ENCODE data around the gene CLTC. TPM values are rescaled to one million over a fixed set of nuclear protein-coding genes. Genes with fewer than 3 reads are reported as not detected.

The CLTC gene
- total and polyA plus RNA-seq, 2 experiments from 2014 or later = 107 to 344 TPM

DNA sequence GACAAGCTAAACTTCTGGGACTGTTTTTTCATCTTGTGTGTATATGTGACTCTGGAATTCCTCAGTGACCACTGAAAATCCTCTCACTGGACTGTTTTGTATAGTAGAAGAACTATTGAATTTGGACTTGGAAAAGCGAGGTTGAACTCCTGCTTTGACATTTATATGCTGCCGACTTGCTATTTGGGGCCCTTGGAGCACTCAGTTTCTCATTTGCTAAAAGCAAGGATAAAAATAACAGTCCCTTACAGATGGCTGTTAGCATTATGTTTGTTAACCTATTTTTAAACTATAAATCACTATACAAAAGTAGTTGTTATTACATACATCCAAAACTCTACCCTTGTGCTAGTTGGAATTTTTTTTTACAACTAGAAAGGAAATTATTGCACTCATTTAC is 96.7 kb downstream of the CLTC start:
- no peak overlapping the region for H2AFZ ChIP-seq
- H3K9me2 ChIP-seq (ENCODE audit: insufficient read depth) = no peaks in the 10 kb centered on the region
- ATAC-seq = no peak
- Mint-ChIP-seq H3K27ac (no peak overlapping the region), H3K4me3 (no peak overlapping the region), H3K36me3 (ENCODE audit: low read depth) (no peaks in the 10 kb centered on the region), H3K9me3 (no peaks in the 10 kb centered on the region), H3K27me3 (ENCODE audit: insufficient read depth, low read depth, poor library complexity) (no peaks in the 10 kb centered on the region), H3K4me1 (no peaks in the 10 kb centered on the region)
- TF ChIP-seq ZNF114 (CRISPR knock-in tag; IDR thresholded peaks at IDR 0.05) (no peak), NANOG (IDR thresholded peaks at IDR 0.05; ENCODE audit: borderline replicate concordance) (no peak), EZH2phosphoT487 (IDR thresholded peaks at IDR 0.05; ENCODE audit: unreplicated experiment) (no peak), STAT1 (IDR thresholded peaks at IDR 0.05; ENCODE audit: unreplicated experiment) (no peak), EZH2 (IDR thresholded peaks at IDR 0.05; ENCODE audit: low read depth, unreplicated experiment) (no peak), JUNB (IDR thresholded peaks at IDR 0.05; ENCODE audit: unreplicated experiment) (no peak), POLR2AphosphoS5 (IDR thresholded peaks at IDR 0.05; ENCODE audit: low read depth) (no peak), CREB1 (CRISPR knock-in tag; IDR thresholded peaks at IDR 0.05; ENCODE audit: low read depth) (no peak), ZNF331 (CRISPR knock-in tag; IDR thresholded peaks at IDR 0.05; ENCODE audit: low read depth) (no peak)
- TF ChIP-seq, protein P1, sequence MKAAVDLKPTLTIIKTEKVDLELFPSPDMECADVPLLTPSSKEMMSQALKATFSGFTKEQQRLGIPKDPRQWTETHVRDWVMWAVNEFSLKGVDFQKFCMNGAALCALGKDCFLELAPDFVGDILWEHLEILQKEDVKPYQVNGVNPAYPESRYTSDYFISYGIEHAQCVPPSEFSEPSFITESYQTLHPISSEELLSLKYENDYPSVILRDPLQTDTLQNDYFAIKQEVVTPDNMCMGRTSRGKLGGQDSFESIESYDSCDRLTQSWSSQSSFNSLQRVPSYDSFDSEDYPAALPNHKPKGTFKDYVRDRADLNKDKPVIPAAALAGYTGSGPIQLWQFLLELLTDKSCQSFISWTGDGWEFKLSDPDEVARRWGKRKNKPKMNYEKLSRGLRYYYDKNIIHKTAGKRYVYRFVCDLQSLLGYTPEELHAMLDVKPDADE (IDR thresholded peaks at IDR 0.05) = no peak
- TF ChIP-seq, protein P2, sequence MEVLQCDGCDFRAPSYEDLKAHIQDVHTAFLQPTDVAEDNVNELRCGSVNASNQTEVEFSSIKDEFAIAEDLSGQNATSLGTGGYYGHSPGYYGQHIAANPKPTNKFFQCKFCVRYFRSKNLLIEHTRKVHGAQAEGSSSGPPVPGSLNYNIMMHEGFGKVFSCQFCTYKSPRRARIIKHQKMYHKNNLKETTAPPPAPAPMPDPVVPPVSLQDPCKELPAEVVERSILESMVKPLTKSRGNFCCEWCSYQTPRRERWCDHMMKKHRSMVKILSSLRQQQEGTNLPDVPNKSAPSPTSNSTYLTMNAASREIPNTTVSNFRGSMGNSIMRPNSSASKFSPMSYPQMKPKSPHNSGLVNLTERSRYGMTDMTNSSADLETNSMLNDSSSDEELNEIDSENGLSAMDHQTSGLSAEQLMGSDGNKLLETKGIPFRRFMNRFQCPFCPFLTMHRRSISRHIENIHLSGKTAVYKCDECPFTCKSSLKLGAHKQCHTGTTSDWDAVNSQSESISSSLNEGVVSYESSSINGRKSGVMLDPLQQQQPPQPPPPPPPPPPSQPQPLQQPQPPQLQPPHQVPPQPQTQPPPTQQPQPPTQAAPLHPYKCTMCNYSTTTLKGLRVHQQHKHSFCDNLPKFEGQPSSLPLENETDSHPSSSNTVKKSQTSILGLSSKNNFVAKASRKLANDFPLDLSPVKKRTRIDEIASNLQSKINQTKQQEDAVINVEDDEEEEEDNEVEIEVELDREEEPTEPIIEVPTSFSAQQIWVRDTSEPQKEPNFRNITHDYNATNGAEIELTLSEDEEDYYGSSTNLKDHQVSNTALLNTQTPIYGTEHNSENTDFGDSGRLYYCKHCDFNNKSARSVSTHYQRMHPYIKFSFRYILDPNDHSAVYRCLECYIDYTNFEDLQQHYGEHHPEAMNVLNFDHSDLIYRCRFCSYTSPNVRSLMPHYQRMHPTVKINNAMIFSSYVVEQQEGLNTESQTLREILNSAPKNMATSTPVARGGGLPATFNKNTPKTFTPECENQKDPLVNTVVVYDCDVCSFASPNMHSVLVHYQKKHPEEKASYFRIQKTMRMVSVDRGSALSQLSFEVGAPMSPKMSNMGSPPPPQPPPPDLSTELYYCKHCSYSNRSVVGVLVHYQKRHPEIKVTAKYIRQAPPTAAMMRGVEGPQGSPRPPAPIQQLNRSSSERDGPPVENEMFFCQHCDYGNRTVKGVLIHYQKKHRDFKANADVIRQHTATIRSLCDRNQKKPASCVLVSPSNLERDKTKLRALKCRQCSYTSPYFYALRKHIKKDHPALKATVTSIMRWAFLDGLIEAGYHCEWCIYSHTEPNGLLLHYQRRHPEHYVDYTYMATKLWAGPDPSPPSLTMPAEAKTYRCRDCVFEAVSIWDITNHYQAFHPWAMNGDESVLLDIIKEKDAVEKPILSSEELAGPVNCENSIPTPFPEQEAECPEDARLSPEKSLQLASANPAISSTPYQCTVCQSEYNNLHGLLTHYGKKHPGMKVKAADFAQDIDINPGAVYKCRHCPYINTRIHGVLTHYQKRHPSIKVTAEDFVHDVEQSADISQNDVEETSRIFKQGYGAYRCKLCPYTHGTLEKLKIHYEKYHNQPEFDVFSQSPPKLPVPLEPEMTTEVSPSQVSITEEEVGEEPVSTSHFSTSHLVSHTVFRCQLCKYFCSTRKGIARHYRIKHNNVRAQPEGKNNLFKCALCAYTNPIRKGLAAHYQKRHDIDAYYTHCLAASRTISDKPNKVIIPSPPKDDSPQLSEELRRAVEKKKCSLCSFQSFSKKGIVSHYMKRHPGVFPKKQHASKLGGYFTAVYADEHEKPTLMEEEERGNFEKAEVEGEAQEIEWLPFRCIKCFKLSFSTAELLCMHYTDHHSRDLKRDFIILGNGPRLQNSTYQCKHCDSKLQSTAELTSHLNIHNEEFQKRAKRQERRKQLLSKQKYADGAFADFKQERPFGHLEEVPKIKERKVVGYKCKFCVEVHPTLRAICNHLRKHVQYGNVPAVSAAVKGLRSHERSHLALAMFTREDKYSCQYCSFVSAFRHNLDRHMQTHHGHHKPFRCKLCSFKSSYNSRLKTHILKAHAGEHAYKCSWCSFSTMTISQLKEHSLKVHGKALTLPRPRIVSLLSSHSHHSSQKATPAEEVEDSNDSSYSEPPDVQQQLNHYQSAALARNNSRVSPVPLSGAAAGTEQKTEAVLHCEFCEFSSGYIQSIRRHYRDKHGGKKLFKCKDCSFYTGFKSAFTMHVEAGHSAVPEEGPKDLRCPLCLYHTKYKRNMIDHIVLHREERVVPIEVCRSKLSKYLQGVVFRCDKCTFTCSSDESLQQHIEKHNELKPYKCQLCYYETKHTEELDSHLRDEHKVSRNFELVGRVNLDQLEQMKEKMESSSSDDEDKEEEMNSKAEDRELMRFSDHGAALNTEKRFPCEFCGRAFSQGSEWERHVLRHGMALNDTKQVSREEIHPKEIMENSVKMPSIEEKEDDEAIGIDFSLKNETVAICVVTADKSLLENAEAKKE (CRISPR knock-in tag; IDR thresholded peaks at IDR 0.05) = no peak
- TF ChIP-seq, protein P3, sequence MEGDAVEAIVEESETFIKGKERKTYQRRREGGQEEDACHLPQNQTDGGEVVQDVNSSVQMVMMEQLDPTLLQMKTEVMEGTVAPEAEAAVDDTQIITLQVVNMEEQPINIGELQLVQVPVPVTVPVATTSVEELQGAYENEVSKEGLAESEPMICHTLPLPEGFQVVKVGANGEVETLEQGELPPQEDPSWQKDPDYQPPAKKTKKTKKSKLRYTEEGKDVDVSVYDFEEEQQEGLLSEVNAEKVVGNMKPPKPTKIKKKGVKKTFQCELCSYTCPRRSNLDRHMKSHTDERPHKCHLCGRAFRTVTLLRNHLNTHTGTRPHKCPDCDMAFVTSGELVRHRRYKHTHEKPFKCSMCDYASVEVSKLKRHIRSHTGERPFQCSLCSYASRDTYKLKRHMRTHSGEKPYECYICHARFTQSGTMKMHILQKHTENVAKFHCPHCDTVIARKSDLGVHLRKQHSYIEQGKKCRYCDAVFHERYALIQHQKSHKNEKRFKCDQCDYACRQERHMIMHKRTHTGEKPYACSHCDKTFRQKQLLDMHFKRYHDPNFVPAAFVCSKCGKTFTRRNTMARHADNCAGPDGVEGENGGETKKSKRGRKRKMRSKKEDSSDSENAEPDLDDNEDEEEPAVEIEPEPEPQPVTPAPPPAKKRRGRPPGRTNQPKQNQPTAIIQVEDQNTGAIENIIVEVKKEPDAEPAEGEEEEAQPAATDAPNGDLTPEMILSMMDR (conservative IDR thresholded peaks at IDR 0.05; ENCODE audit: low read depth in 2 of 2) = no peak
- TF ChIP-seq, protein P4, sequence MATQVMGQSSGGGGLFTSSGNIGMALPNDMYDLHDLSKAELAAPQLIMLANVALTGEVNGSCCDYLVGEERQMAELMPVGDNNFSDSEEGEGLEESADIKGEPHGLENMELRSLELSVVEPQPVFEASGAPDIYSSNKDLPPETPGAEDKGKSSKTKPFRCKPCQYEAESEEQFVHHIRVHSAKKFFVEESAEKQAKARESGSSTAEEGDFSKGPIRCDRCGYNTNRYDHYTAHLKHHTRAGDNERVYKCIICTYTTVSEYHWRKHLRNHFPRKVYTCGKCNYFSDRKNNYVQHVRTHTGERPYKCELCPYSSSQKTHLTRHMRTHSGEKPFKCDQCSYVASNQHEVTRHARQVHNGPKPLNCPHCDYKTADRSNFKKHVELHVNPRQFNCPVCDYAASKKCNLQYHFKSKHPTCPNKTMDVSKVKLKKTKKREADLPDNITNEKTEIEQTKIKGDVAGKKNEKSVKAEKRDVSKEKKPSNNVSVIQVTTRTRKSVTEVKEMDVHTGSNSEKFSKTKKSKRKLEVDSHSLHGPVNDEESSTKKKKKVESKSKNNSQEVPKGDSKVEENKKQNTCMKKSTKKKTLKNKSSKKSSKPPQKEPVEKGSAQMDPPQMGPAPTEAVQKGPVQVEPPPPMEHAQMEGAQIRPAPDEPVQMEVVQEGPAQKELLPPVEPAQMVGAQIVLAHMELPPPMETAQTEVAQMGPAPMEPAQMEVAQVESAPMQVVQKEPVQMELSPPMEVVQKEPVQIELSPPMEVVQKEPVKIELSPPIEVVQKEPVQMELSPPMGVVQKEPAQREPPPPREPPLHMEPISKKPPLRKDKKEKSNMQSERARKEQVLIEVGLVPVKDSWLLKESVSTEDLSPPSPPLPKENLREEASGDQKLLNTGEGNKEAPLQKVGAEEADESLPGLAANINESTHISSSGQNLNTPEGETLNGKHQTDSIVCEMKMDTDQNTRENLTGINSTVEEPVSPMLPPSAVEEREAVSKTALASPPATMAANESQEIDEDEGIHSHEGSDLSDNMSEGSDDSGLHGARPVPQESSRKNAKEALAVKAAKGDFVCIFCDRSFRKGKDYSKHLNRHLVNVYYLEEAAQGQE (IDR thresholded peaks at IDR 0.05; ENCODE audit: unreplicated experiment) = no peak
- H3K4me2 ChIP-seq = no peak overlapping the region
- H3K4me1 ChIP-seq (ENCODE audit: insufficient read depth) = no peaks in the 10 kb centered on the region
- no peak overlapping the region for H3K4me3 ChIP-seq
- peaks cover 24% of the 10 kb centered on the region for H4K20me1 ChIP-seq (replicated peaks; ENCODE audit: insufficient read depth)
- peaks cover 96% of the 10 kb centered on the region for H3K79me2 ChIP-seq (replicated peaks; ENCODE audit: insufficient read depth)
- peak overlapping the region; percentile 72; the same call in 1 of the 2 replicates for H3K27ac ChIP-seq (ENCODE audit: low read depth)
- DNase-seq (ENCODE audit: low spot score) = no peak
- H3K27me3 ChIP-seq (ENCODE audit: insufficient read depth) = no peaks in the 10 kb centered on the region
- H3K36me3 ChIP-seq (ENCODE audit: insufficient read depth) = no peaks in the 10 kb centered on the region
- H3F3A ChIP-seq (replicated peaks; ENCODE audit: low read depth) = no peaks in the 10 kb centered on the region
